MCF 10A (cell line): Measurements from ENCODE around the gene A4GALT. TPM values are rescaled to one million over a fixed set of nuclear protein-coding genes. Genes with fewer than 3 reads are reported as not detected.
"Not testable (repeated sequence)": the region's sequence is repeated elsewhere in the genome, so short reads cannot be mapped to it uniquely, and the experiment has no call there.

ENCODE experiments used
- BruUV-seq: library from RNA; stranded (reverse); fragments of 400-500 nt; replicated peaks from 2 replicates; lab custom pipeline; 2021; lab: Mats Ljungman, UMichigan
- CTCF ChIA-PET: fragments of 300-600 bp; sonication (Branson Sonifier 250); formaldehyde crosslinking; extraction: SDS; loops from one replicate; lab custom pipeline; 2021; ENCODE audit warnings: antibody characterized with exemption, inconsistent platforms; lab: Yijun Ruan, JAX
- POLR2A ChIA-PET: fragments of 300-600, 350-650 bp; sonication (Branson Sonifier 250); formaldehyde crosslinking; extraction: SDS; loops from one replicate; lab custom pipeline; 2020; ENCODE audit warnings: antibody characterized with exemption, inconsistent platforms; lab: Yijun Ruan, JAX
- DNase-seq: peaks from one replicate; pipeline ENCODE4 v3.0.0-alpha.2; 2018; ENCODE audit not compliant: unreplicated experiment
- H3K27ac Mint-ChIP-seq: one replicate; pipeline ENCODE4 v1.8.0; 2022; ENCODE audit warnings: mild to moderate bottlenecking, low read depth, mixed read lengths; ENCODE audit not compliant: unreplicated experiment
- H3K27me3 Mint-ChIP-seq: one replicate; pipeline ENCODE4 v1.8.0; 2022; ENCODE audit warnings: mixed read lengths; ENCODE audit not compliant: insufficient read depth, unreplicated experiment
- H3K36me3 Mint-ChIP-seq: one replicate; pipeline ENCODE4 v1.8.0; 2022; ENCODE audit warnings: mild to moderate bottlenecking, moderate library complexity, mixed read lengths; ENCODE audit not compliant: insufficient read depth, unreplicated experiment
- H3K4me1 Mint-ChIP-seq: one replicate; pipeline ENCODE4 v1.8.0; 2022; ENCODE audit warnings: mixed read lengths; ENCODE audit not compliant: insufficient read depth, unreplicated experiment
- H3K4me3 Mint-ChIP-seq: one replicate; pipeline ENCODE4 v1.8.0; 2022; ENCODE audit warnings: mild to moderate bottlenecking, moderate library complexity, mixed read lengths; ENCODE audit not compliant: unreplicated experiment
- H3K9me3 Mint-ChIP-seq: one replicate; pipeline ENCODE4 v1.8.0; 2022; ENCODE audit warnings: mixed read lengths; ENCODE audit not compliant: unreplicated experiment
- CTCF ChIP-seq: fragments of 200-600 bp; IDR thresholded peaks from one replicate; pipeline ENCODE4 v1.8.0; 2022; ENCODE audit warnings: antibody characterized with exemption, mild to moderate bottlenecking; ENCODE audit not compliant: unreplicated experiment
- intact Hi-C: fragments of 100-400 bp; cut with micrococcal nuclease; formaldehyde crosslinking; loops from 2 replicates; pipeline ENCODE4 v1.14.1; 2022
- total RNA-seq: library from RNA; stranded (reverse); gene quantifications from 2 replicates; pipeline ENCODE4 v1.2.3, GENCODE V29; 2022

Gene A4GALT
- total RNA-seq, 1 experiment from 2014 or later = 8.7 TPM

GRCh38 chr22:42763965-42764480, 43.4 kb upstream of the A4GALT start:
- H3K4me1 Mint-ChIP-seq = peaks cover 13% of the 10 kb centered on the region
- no peaks in the 10 kb centered on the region for H3K27me3 Mint-ChIP-seq
- no peak for DNase-seq
- intact Hi-C loops = no loop called here
- no peak for TF ChIP-seq CTCF
- H3K27ac Mint-ChIP-seq = no peak overlapping the region
- no peaks in the 10 kb centered on the region for H3K36me3 Mint-ChIP-seq
- ChIA-PET POLR2A (no interaction called here), CTCF (interaction anchor here (0.6 kb wide), 1 partner anchor 168 kb away, joined by 3 read pairs; no protein-coding TSS in a partner anchor)
- no peak overlapping the region for H3K4me3 Mint-ChIP-seq
- H3K9me3 Mint-ChIP-seq = no peaks in the 10 kb centered on the region
- no TSS peak for BruUV-seq

GRCh38 chr22:42760806-42761565, 40.3 kb upstream of the A4GALT start:
- ChIA-PET CTCF (interaction anchor here (0.6 to 0.9 kb wide), 3 partner anchors 17 to 108 kb away, joined by 3 read pairs; no protein-coding TSS in a partner anchor), POLR2A (interaction anchor here (0.6 to 1.7 kb wide), 3 partner anchors 10 to 132 kb away, joined by 3 to 5 read pairs (median 3); no protein-coding TSS in a partner anchor)
- no TSS peak for BruUV-seq
- intact Hi-C loops = no loop called here
- no peaks in the 10 kb centered on the region for H3K27me3 Mint-ChIP-seq
- no peak overlapping the region for H3K27ac Mint-ChIP-seq
- no peaks in the 10 kb centered on the region for H3K9me3 Mint-ChIP-seq
- DNase-seq = no peak
- no peak for TF ChIP-seq CTCF
- no peaks in the 10 kb centered on the region for H3K36me3 Mint-ChIP-seq
- H3K4me1 Mint-ChIP-seq = peaks cover 12% of the 10 kb centered on the region
- no peak overlapping the region for H3K4me3 Mint-ChIP-seq

GRCh38 chr22:42758931-42759629, 38.4 kb upstream of the A4GALT start:
- no peaks in the 10 kb centered on the region for H3K9me3 Mint-ChIP-seq
- H3K27me3 Mint-ChIP-seq = no peaks in the 10 kb centered on the region
- intact Hi-C loops = no loop called here
- ChIA-PET CTCF (no interaction called here), POLR2A (interaction anchor here (0.6 to 1.2 kb wide), 3 partner anchors 12 to 248 kb away, joined by 3 to 5 read pairs (median 4); no protein-coding TSS in a partner anchor)
- no peaks in the 10 kb centered on the region for H3K36me3 Mint-ChIP-seq
- no TSS peak for BruUV-seq
- H3K4me3 Mint-ChIP-seq = no peak overlapping the region
- TF ChIP-seq CTCF = no peak
- H3K27ac Mint-ChIP-seq = peak overlapping the region; percentile 76
- H3K4me1 Mint-ChIP-seq = peaks cover 22% of the 10 kb centered on the region
- DNase-seq = peak; percentile 82

GRCh38 chr22:42755553-42755952, 34.9 kb upstream of the A4GALT start:
- not testable (repeated sequence) for H3K4me3 Mint-ChIP-seq

GRCh38 chr22:42755121-42755520, 34.5 kb upstream of the A4GALT start:
- H3K4me3 Mint-ChIP-seq, BruUV-seq, H3K27me3 Mint-ChIP-seq, DNase-seq, H3K36me3 Mint-ChIP-seq, H3K9me3 Mint-ChIP-seq, intact Hi-C loops: not testable (repeated sequence)
- H3K4me1 Mint-ChIP-seq = peaks cover 22% of the 10 kb centered on the region
- POLR2A ChIA-PET = interaction anchor here (0.5 to 2.8 kb wide), 17 partner anchors 9 to 650 kb away, joined by 3 to 41 read pairs (median 4); partner anchors contain the start of genes CYB5R3 and POLDIP3
- CTCF ChIA-PET = interaction anchor here (0.6 kb wide), 1 partner anchor 256 kb away, joined by 3 read pairs; no protein-coding TSS in a partner anchor
- peak overlapping the region; percentile 59 for H3K27ac Mint-ChIP-seq

More at GRCh38 chr22:42755553-42755952, 34.9 kb upstream of the A4GALT start:
- H3K27me3 Mint-ChIP-seq, H3K9me3 Mint-ChIP-seq, H3K36me3 Mint-ChIP-seq, intact Hi-C loops, BruUV-seq: not testable (repeated sequence)
- DNase-seq = peak; percentile 93
- POLR2A ChIA-PET = interaction anchor here (0.5 to 2.8 kb wide), 14 partner anchors 10 to 219 kb away, joined by 3 to 41 read pairs (median 4); partner anchors contain the start of gene POLDIP3
- CTCF ChIA-PET = interaction anchor here (0.7 kb wide), 1 partner anchor 88 kb away, joined by 3 read pairs; no protein-coding TSS in a partner anchor
- Mint-ChIP-seq H3K27ac (peak overlapping the region; percentile 59), H3K4me1 (peaks cover 22% of the 10 kb centered on the region)
